RKO (cell line): Measurements from ENCODE around the gene TCEA3.

Experiments used
- DNase-seq: peaks from one replicate; pipeline ENCODE4 v3.0.0-alpha.2; 2016; ENCODE audit warnings: low spot score

TCEA3 gene

GRCh38 chr1:23424293-23425192 lies at the start of gene TCEA3:
TCEA3 (minus strand) TSS chr1:23424748; CDS start chr1:23424633, 115 bp downstream.
- DNase-seq, result no peak

GRCh38 chr1:23473037-23473800 lies 48.7 kb upstream of the TCEA3 start:
- no peak for DNase-seq

GRCh38 chr1:23472351-23473036 lies 47.9 kb upstream of the TCEA3 start:
- no peak for DNase-seq

- DNase-seq, result no peak
Observed at GRCh38 chr1:23471473-23472075, 47.0 kb upstream of the TCEA3 start.

- DNase-seq, result no peak
Observed at GRCh38 chr1:23470282-23471070, 45.9 kb upstream of the TCEA3 start.

GRCh38 chr1:23469372-23469982 lies 44.9 kb upstream of the TCEA3 start:
- no peak for DNase-seq

GRCh38 chr1:23466423-23466989 lies 42.0 kb upstream of the TCEA3 start:
- DNase-seq, result no peak

- no peak for DNase-seq
Observed at GRCh38 chr1:23463286-23463685, 38.7 kb upstream of the TCEA3 start.

- no peak for DNase-seq
Observed at GRCh38 chr1:23462766-23463165, 38.2 kb upstream of the TCEA3 start.

GRCh38 chr1:23461050-23461449 lies 36.5 kb upstream of the TCEA3 start:
- no peak for DNase-seq

- no peak for DNase-seq
Observed at GRCh38 chr1:23460519-23460918, 36.0 kb upstream of the TCEA3 start.

GRCh38 chr1:23459338-23459757 lies 34.8 kb upstream of the TCEA3 start:
- DNase-seq, result no peak

- DNase-seq, result no peak
Observed at GRCh38 chr1:23456226-23456625, 31.7 kb upstream of the TCEA3 start.

GRCh38 chr1:23453455-23454000 lies 29.0 kb upstream of the TCEA3 start:
- DNase-seq, result no peak

GRCh38 chr1:23452011-23452411 lies 27.5 kb upstream of the TCEA3 start:
- no peak for DNase-seq

GRCh38 chr1:23451441-23451840 lies 26.9 kb upstream of the TCEA3 start:
- no peak for DNase-seq

GRCh38 chr1:23450894-23451293 lies 26.3 kb upstream of the TCEA3 start:
- DNase-seq, result no peak

GRCh38 chr1:23449958-23450357 lies 25.4 kb upstream of the TCEA3 start:
- no peak for DNase-seq

GRCh38 chr1:23449306-23449705 lies 24.8 kb upstream of the TCEA3 start:
- DNase-seq, result no peak

- no peak for DNase-seq
Observed at GRCh38 chr1:23448846-23449245, 24.3 kb upstream of the TCEA3 start.
